Measurements from ENCODE around the gene ATP6V0D1. TPM values are rescaled to one million over a fixed set of nuclear protein-coding genes. Genes with fewer than 3 reads are reported as not detected.

The ATP6V0D1 gene
- total and polyA plus RNA-seq, 2 experiments from 2014 or later, result 20.6 to 68.7 TPM

DNA sequence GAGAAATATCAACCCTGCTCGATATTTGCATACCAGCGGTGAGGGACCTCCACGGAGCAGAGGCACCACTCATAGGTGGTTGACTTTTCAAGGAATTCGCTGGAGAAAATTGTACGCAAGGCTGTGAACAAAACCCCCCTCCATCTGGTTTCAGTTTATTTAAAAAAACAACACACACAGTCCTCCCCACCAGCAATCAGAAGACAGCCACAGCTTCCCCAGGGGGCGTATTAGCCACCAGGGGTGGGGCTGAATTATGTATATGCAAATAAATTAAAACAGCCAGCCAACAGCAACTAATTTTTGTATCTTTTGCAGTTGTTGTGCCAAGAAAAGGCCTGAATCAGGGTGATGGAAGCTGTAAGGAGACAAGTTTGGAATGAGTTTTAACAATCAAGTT, 55.9 kb downstream of the ATP6V0D1 start:
- TF ChIP-seq POLR2AphosphoS5 (IDR thresholded peaks at IDR 0.05; ENCODE audit: low read depth), result 0 out of 2 replicates have a peak, but pooled peaks have one; percentile 18
- TF ChIP-seq, protein P1, sequence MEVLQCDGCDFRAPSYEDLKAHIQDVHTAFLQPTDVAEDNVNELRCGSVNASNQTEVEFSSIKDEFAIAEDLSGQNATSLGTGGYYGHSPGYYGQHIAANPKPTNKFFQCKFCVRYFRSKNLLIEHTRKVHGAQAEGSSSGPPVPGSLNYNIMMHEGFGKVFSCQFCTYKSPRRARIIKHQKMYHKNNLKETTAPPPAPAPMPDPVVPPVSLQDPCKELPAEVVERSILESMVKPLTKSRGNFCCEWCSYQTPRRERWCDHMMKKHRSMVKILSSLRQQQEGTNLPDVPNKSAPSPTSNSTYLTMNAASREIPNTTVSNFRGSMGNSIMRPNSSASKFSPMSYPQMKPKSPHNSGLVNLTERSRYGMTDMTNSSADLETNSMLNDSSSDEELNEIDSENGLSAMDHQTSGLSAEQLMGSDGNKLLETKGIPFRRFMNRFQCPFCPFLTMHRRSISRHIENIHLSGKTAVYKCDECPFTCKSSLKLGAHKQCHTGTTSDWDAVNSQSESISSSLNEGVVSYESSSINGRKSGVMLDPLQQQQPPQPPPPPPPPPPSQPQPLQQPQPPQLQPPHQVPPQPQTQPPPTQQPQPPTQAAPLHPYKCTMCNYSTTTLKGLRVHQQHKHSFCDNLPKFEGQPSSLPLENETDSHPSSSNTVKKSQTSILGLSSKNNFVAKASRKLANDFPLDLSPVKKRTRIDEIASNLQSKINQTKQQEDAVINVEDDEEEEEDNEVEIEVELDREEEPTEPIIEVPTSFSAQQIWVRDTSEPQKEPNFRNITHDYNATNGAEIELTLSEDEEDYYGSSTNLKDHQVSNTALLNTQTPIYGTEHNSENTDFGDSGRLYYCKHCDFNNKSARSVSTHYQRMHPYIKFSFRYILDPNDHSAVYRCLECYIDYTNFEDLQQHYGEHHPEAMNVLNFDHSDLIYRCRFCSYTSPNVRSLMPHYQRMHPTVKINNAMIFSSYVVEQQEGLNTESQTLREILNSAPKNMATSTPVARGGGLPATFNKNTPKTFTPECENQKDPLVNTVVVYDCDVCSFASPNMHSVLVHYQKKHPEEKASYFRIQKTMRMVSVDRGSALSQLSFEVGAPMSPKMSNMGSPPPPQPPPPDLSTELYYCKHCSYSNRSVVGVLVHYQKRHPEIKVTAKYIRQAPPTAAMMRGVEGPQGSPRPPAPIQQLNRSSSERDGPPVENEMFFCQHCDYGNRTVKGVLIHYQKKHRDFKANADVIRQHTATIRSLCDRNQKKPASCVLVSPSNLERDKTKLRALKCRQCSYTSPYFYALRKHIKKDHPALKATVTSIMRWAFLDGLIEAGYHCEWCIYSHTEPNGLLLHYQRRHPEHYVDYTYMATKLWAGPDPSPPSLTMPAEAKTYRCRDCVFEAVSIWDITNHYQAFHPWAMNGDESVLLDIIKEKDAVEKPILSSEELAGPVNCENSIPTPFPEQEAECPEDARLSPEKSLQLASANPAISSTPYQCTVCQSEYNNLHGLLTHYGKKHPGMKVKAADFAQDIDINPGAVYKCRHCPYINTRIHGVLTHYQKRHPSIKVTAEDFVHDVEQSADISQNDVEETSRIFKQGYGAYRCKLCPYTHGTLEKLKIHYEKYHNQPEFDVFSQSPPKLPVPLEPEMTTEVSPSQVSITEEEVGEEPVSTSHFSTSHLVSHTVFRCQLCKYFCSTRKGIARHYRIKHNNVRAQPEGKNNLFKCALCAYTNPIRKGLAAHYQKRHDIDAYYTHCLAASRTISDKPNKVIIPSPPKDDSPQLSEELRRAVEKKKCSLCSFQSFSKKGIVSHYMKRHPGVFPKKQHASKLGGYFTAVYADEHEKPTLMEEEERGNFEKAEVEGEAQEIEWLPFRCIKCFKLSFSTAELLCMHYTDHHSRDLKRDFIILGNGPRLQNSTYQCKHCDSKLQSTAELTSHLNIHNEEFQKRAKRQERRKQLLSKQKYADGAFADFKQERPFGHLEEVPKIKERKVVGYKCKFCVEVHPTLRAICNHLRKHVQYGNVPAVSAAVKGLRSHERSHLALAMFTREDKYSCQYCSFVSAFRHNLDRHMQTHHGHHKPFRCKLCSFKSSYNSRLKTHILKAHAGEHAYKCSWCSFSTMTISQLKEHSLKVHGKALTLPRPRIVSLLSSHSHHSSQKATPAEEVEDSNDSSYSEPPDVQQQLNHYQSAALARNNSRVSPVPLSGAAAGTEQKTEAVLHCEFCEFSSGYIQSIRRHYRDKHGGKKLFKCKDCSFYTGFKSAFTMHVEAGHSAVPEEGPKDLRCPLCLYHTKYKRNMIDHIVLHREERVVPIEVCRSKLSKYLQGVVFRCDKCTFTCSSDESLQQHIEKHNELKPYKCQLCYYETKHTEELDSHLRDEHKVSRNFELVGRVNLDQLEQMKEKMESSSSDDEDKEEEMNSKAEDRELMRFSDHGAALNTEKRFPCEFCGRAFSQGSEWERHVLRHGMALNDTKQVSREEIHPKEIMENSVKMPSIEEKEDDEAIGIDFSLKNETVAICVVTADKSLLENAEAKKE (CRISPR knock-in tag; IDR thresholded peaks at IDR 0.05), result no peak
- H3K4me1 Mint-ChIP-seq, result peaks cover 72% of the 10 kb centered on the region
- DNase-seq (ENCODE audit: low spot score) (no peak), ATAC-seq (no peak)
- H3K79me2 ChIP-seq (replicated peaks; ENCODE audit: insufficient read depth), result no peaks in the 10 kb centered on the region
- H3K4me3 Mint-ChIP-seq, result peak overlapping the region; percentile 58
- no peaks in the 10 kb centered on the region for H4K20me1 ChIP-seq (replicated peaks; ENCODE audit: insufficient read depth)
- H3K9me3 Mint-ChIP-seq, result no peaks in the 10 kb centered on the region; the same call in 2 of the 3 replicates
- H2AFZ ChIP-seq, result no peak overlapping the region
- H3K4me1 ChIP-seq (ENCODE audit: insufficient read depth), result peaks cover 65% of the 10 kb centered on the region
- H3K27ac ChIP-seq (ENCODE audit: low read depth), result peak overlapping the region; percentile 97
- no peaks in the 10 kb centered on the region for H3K36me3 ChIP-seq (ENCODE audit: insufficient read depth)
- H3K36me3 Mint-ChIP-seq (ENCODE audit: low read depth), result peaks cover 7% of the 10 kb centered on the region; the same call in 2 of the 3 replicates
- no peaks in the 10 kb centered on the region for H3K9me2 ChIP-seq (ENCODE audit: insufficient read depth)
- H3F3A ChIP-seq (replicated peaks; ENCODE audit: low read depth), result peaks cover 14% of the 10 kb centered on the region; the same call in 1 of the 2 replicates
- H3K27me3 ChIP-seq (ENCODE audit: insufficient read depth), result peaks cover 18% of the 10 kb centered on the region
- H3K27ac Mint-ChIP-seq, result peak overlapping the region; percentile 91
- peak overlapping the region; percentile 42 for H3K4me3 ChIP-seq
- peak overlapping the region; percentile 76 for H3K4me2 ChIP-seq
- H3K27me3 Mint-ChIP-seq (ENCODE audit: insufficient read depth, low read depth, poor library complexity), result peaks cover 40% of the 10 kb centered on the region

DNA sequence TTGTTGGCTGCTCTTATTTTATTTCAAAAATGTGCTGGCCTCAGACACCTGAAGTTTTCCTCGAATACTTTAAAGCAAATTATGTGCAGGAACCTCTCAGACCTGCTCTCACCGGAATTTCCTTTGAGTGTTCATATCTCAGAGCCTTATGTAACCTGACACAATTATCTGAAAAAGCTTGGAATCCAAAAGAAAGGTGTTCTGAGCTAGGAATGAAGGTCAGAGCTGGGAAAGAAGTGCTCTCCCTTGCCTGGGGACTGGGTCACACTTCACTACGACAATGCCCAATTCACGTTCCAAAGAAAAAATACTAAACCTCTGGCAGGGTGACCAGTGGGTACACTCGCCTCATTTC, 56.7 kb downstream of the ATP6V0D1 start:
- Histone ChIP-seq H4K20me1 (replicated peaks; ENCODE audit: insufficient read depth) (no peaks in the 10 kb centered on the region), H3K4me3 (peak overlapping the region; percentile 42), H3K9me2 (ENCODE audit: insufficient read depth) (no peaks in the 10 kb centered on the region), H2AFZ (no peak overlapping the region), H3K4me2 (peak overlapping the region; percentile 76), H3K27ac (ENCODE audit: low read depth) (peak overlapping the region; percentile 97), H3K36me3 (ENCODE audit: insufficient read depth) (no peaks in the 10 kb centered on the region), H3K4me1 (ENCODE audit: insufficient read depth) (peaks cover 58% of the 10 kb centered on the region), H3F3A (replicated peaks; ENCODE audit: low read depth) (peaks cover 12% of the 10 kb centered on the region; the same call in 1 of the 2 replicates), H3K27me3 (ENCODE audit: insufficient read depth) (peaks cover 9% of the 10 kb centered on the region; the same call in 1 of the 2 replicates), H3K79me2 (replicated peaks; ENCODE audit: insufficient read depth) (no peaks in the 10 kb centered on the region)
- H3K36me3 Mint-ChIP-seq (ENCODE audit: low read depth), result peaks cover 7% of the 10 kb centered on the region; the same call in 2 of the 3 replicates
- ATAC-seq (no peak), DNase-seq (ENCODE audit: low spot score) (no peak)
- peaks cover 3% of the 10 kb centered on the region; the same call in 2 of the 3 replicates for H3K9me3 Mint-ChIP-seq
- H3K4me3 Mint-ChIP-seq, result peak overlapping the region; percentile 58
- H3K4me1 Mint-ChIP-seq, result peaks cover 67% of the 10 kb centered on the region
- H3K27ac Mint-ChIP-seq, result peak overlapping the region; percentile 91
- H3K27me3 Mint-ChIP-seq (ENCODE audit: insufficient read depth, low read depth, poor library complexity), result peaks cover 38% of the 10 kb centered on the region
- TF ChIP-seq ZNF114 (CRISPR knock-in tag; IDR thresholded peaks at IDR 0.05) (no peak), NANOG (IDR thresholded peaks at IDR 0.05; ENCODE audit: borderline replicate concordance) (no peak), POLR2AphosphoS5 (IDR thresholded peaks at IDR 0.05; ENCODE audit: low read depth) (no peak), EZH2phosphoT487 (IDR thresholded peaks at IDR 0.05; ENCODE audit: unreplicated experiment) (no peak), EZH2 (IDR thresholded peaks at IDR 0.05; ENCODE audit: low read depth, unreplicated experiment) (no peak)
- TF ChIP-seq, protein P2, sequence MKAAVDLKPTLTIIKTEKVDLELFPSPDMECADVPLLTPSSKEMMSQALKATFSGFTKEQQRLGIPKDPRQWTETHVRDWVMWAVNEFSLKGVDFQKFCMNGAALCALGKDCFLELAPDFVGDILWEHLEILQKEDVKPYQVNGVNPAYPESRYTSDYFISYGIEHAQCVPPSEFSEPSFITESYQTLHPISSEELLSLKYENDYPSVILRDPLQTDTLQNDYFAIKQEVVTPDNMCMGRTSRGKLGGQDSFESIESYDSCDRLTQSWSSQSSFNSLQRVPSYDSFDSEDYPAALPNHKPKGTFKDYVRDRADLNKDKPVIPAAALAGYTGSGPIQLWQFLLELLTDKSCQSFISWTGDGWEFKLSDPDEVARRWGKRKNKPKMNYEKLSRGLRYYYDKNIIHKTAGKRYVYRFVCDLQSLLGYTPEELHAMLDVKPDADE (IDR thresholded peaks at IDR 0.05), result no peak
